Keratinocyte (primary cell): ENCODE results near the gene DPP7. TPM values are rescaled to one million over a fixed set of nuclear protein-coding genes. Genes with fewer than 3 reads are reported as not detected.
"Not testable (repeated sequence)": the region's sequence is repeated elsewhere in the genome, so short reads cannot be mapped to it uniquely, and the experiment has no call there.

Experiments
- DNase-seq: peaks from one replicate; pipeline ENCODE4 v3.0.0-alpha.2; 2011; ENCODE audit warnings: low read depth, missing footprints, low spot score
- FAIRE-seq: peaks from 2 replicates; lab custom pipeline; 2011; peaks lifted over from hg19 to GRCh38; lab: Jason Lieb, UNC
- H2AFZ ChIP-seq: 2 replicates; pipeline ENCODE4 v1.6.0; 2012; ENCODE audit warnings: low read length, control low read depth, inconsistent platforms; ENCODE audit not compliant: control insufficient read depth
- H3K27ac ChIP-seq: 2 replicates; pipeline ENCODE4 v1.5.1; 2011; ENCODE audit warnings: low read length; ENCODE audit not compliant: control insufficient read depth, insufficient read depth
- H3K27me3 ChIP-seq: 3 replicates; pipeline ENCODE4 v1.6.0; 2011; ENCODE audit warnings: low read length; ENCODE audit not compliant: control insufficient read depth, insufficient read depth; ENCODE audit errors: extremely low read depth
- H3K36me3 ChIP-seq, 2 experiments: 2 replicates in 1 of 2; 3 replicates in 1 of 2; pipeline ENCODE4 v1.5.1; 2011; ENCODE audit warnings: low read length in 2 of 2, mild to moderate bottlenecking in 1 of 2; ENCODE audit not compliant: control insufficient read depth in 2 of 2, insufficient read depth in 2 of 2; ENCODE audit errors: extremely low read depth in 1 of 2
- H3K4me1 ChIP-seq: 3 replicates; pipeline ENCODE4 v1.5.1; 2011; ENCODE audit warnings: low read length; ENCODE audit not compliant: control insufficient read depth, insufficient read depth; ENCODE audit errors: extremely low read depth
- H3K4me2 ChIP-seq: 3 replicates; pipeline ENCODE4 v1.6.0; 2011; ENCODE audit warnings: low read depth, low read length; ENCODE audit not compliant: control insufficient read depth, insufficient read depth; ENCODE audit errors: extremely low read depth
- H3K4me3 ChIP-seq, 3 experiments: fragments of 200-600 bp in 1 of 3; sonication (generic) in 1 of 3; 2 replicates in 2 of 3; 3 replicates in 1 of 3; pipeline ENCODE4 v1.5.1; 2011 to 2016; ENCODE audit warnings: low read length in 3 of 3, mild to moderate bottlenecking in 3 of 3, control low read depth in 2 of 3, inconsistent platforms in 1 of 3, low read depth in 1 of 3, mixed read lengths in 1 of 3, mixed run types in 1 of 3, moderate library complexity in 1 of 3; ENCODE audit not compliant: control insufficient read depth in 2 of 3, insufficient read depth in 2 of 3; ENCODE audit errors: extremely low read depth in 1 of 3
- H3K79me2 ChIP-seq: 2 replicates; pipeline ENCODE4 v1.6.0; 2012; ENCODE audit warnings: low read length; ENCODE audit not compliant: control insufficient read depth, insufficient read depth
- H3K9ac ChIP-seq: 3 replicates; pipeline ENCODE4 v1.6.0; 2011; ENCODE audit warnings: low read length; ENCODE audit not compliant: control insufficient read depth, insufficient read depth; ENCODE audit errors: extremely low read depth
- H3K9me1 ChIP-seq: 3 replicates; pipeline ENCODE4 v1.6.0; 2011; ENCODE audit warnings: low read length; ENCODE audit not compliant: control insufficient read depth, insufficient read depth; ENCODE audit errors: extremely low read depth
- H3K9me3 ChIP-seq: 2 replicates; pipeline ENCODE4 v1.5.1; 2012; ENCODE audit warnings: low read depth, low read length; ENCODE audit not compliant: control insufficient read depth
- H4K20me1 ChIP-seq: 3 replicates; pipeline ENCODE4 v1.6.0; 2011; ENCODE audit warnings: low read length; ENCODE audit not compliant: control insufficient read depth, insufficient read depth; ENCODE audit errors: extremely low read depth
- CTCF ChIP-seq, 3 experiments: IDR thresholded peaks in 1 of 3; conservative IDR thresholded peaks in 1 of 3; optimal IDR thresholded peaks in 1 of 3; 2 replicates in 2 of 3; 3 replicates in 1 of 3; pipeline versions ENCODE3 to v1.5.1; 2011; ENCODE audit warnings: low read length in 3 of 3, mild to moderate bottlenecking in 3 of 3, moderate library complexity in 2 of 3, control low read depth in 1 of 3, inconsistent platforms in 1 of 3; ENCODE audit not compliant: insufficient read depth in 2 of 3; ENCODE audit errors: extremely low read depth in 1 of 3
- EZH2 ChIP-seq: IDR thresholded peaks from one replicate; pipeline ENCODE4 v1.6.1; 2012; ENCODE audit warnings: inconsistent platforms, mild to moderate bottlenecking, low read length, moderate library complexity
- dilution Hi-C: fragments of 300-500 bp; cut with MboI; formaldehyde crosslinking; loops from one replicate; pipeline ENCODE4 v1.7.0; 2020; ENCODE audit warnings: low sequenced_read_pairs; ENCODE audit not compliant: extremely low pct_ligation_motif_present
- polyA plus RNA-seq, 5 experiments: library from polyadenylated mRNA; depleted of rRNA in 3 of 5; stranded (reverse) in 3 of 5; stranded (forward) in 1 of 5; unstranded in 1 of 5; fragments of >200 nt; gene quantifications; 1 replicate in 1 of 5; 2 replicates in 3 of 5; 3 replicates in 1 of 5; pipeline versions ENCODE4 v1.2.1 to v1.2.3, GENCODE V29; 2011 to 2012; ENCODE audit warnings: missing spikeins in 2 of 5, low read depth in 1 of 5, low replicate concordance in 1 of 5

DPP7 gene
- polyA plus RNA-seq, 1 donor (not counting 4 experiments of a cell fraction or from before 2014, with no cell fraction given) = 35.3 TPM

- H3K36me3 ChIP-seq = no peaks in the 10 kb centered on the region
- H3K4me1 ChIP-seq = peaks cover 6% of the 10 kb centered on the region
- FAIRE-seq (no peak), DNase-seq (no peak)
- no peak overlapping the region for H3K27ac ChIP-seq
- H3K9ac ChIP-seq = no peak overlapping the region
- no peaks in the 10 kb centered on the region for H3K27me3 ChIP-seq
- peaks cover 3% of the 10 kb centered on the region for H4K20me1 ChIP-seq
- dilution Hi-C loops = no loop called here
- no peaks in the 10 kb centered on the region for H3K9me3 ChIP-seq
- H3K79me2 ChIP-seq = peaks cover 21% of the 10 kb centered on the region
- H3K4me2 ChIP-seq = no peak overlapping the region
- H2AFZ ChIP-seq = no peak overlapping the region
- no peak overlapping the region for H3K4me3 ChIP-seq
- TF ChIP-seq EZH2 = no peak
- TF ChIP-seq CTCF (optimal IDR thresholded peaks at IDR 0.05 in 1 of 3, IDR thresholded peaks at IDR 0.05 in 1 of 3, conservative IDR thresholded peaks at IDR 0.05 in 1 of 3; ENCODE audit: extremely low read depth in 1 of 3, insufficient read depth in 2 of 3, low read length in 3 of 3) = no peak
- H3K9me1 ChIP-seq = no peaks in the 10 kb centered on the region
Measured at GRCh38 chr9:137123468-137123837, 8.9 kb upstream of the DPP7 start.

GRCh38 chr9:137122796-137123467, 8.4 kb upstream of the DPP7 start:
- H3K27ac ChIP-seq, dilution Hi-C loops, H3K4me1 ChIP-seq, H2AFZ ChIP-seq, H3K27me3 ChIP-seq, H3K9me1 ChIP-seq, H3K4me3 ChIP-seq, H3K9me3 ChIP-seq, DNase-seq, FAIRE-seq, H3K9ac ChIP-seq, H3K36me3 ChIP-seq, H4K20me1 ChIP-seq, H3K4me2 ChIP-seq: not testable (repeated sequence)
- peaks cover 16% of the 10 kb centered on the region for H3K79me2 ChIP-seq

- H4K20me1 ChIP-seq, H3K9me1 ChIP-seq, H2AFZ ChIP-seq, FAIRE-seq, H3K27me3 ChIP-seq, H3K4me1 ChIP-seq, H3K79me2 ChIP-seq, H3K27ac ChIP-seq, DNase-seq, H3K9me3 ChIP-seq, H3K9ac ChIP-seq, H3K4me2 ChIP-seq, dilution Hi-C loops, H3K36me3 ChIP-seq, H3K4me3 ChIP-seq: not testable (repeated sequence)
Measured at GRCh38 chr9:137121927-137122795, 7.6 kb upstream of the DPP7 start.

- H3K79me2 ChIP-seq, H3K4me1 ChIP-seq, H3K9me1 ChIP-seq, DNase-seq, H4K20me1 ChIP-seq, H3K9me3 ChIP-seq, FAIRE-seq, H3K9ac ChIP-seq, H3K27ac ChIP-seq, H3K4me2 ChIP-seq, H3K36me3 ChIP-seq, dilution Hi-C loops, H3K4me3 ChIP-seq, H3K27me3 ChIP-seq, H2AFZ ChIP-seq: not testable (repeated sequence)
Measured at GRCh38 chr9:137118092-137118603, 3.6 kb upstream of the DPP7 start.
